GM19324 (cell line): ENCODE results near the gene UNC13C.
"Not testable (repeated sequence)": the region's sequence is repeated elsewhere in the genome, so short reads cannot be mapped to it uniquely, and the experiment has no call there.

Experiments
- ATAC-seq: cut with Tn5 transposase; IDR thresholded peaks from one replicate; pipeline ENCODE4 v1.9.1; 2021; ENCODE audit warnings: mild to moderate bottlenecking, moderate library complexity; ENCODE audit not compliant: unreplicated experiment, low FRiP score

The UNC13C gene

GRCh38 chr15:54410481-54410880, 432.2 kb downstream of the UNC13C start:
- no peak for ATAC-seq

DNA sequence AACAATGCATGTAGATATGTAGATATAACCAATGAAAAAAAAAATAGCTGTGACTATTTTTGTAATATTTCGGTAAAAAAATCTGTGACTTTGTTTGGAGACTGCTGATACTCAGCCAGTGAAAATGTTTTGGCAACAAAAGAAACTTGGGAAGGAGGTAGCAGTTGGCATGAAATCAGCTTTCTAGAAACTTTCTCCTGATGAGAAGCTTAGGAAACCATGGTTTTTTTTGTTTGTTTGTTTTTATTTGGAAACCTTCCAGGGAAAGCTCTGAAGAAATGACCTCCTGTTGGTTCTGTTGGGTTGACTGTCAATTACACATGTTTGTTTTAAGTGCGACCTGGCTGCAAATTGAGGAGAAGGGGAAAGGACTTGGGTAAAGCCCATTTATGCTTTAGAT, 445.9 kb downstream of the UNC13C start:
- no peak for ATAC-seq

DNA sequence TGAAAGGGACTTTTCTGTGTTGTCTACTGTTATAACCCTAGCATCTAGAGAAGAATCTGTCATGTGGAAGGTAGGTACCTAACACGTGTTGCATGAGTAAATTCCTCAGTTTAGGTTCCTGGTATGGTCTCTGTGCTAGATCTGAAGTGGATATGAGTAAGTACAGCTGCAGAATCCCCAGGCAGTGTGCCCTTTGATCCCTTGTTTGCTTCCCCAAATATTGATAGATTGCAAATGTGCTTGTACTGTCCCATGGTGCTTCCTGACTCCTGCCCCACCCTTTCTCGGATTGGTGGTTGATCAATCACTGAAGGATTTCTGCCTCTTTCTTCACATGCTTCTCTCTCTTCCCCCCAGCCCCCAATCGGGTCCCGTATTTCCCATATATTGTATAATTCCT, 450.4 kb downstream of the UNC13C start:
- ATAC-seq = no peak

DNA sequence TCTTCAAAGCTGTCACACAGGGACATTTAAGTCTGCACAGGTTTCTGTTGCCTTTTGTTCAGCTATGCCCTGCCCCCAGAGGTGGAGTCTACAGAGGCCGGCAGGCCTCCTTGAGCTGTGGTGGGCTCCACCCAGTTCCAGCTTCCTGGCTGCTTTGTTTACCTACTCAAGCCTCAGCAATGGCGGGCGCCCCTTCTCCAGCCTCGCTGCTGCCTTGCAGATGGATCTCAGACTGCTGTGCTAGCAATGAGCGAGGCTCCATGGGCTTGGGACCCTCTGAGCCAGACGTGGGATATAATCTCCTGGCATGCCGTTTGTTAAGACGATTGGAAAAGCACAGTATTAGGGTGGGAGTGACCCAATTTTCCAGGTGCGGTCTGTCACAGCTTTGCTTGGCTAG, 472.0 kb downstream of the UNC13C start:
- not testable (repeated sequence) for ATAC-seq

GRCh38 chr15:54456413-54456812, 478.2 kb downstream of the UNC13C start:
- ATAC-seq = no peak

DNA sequence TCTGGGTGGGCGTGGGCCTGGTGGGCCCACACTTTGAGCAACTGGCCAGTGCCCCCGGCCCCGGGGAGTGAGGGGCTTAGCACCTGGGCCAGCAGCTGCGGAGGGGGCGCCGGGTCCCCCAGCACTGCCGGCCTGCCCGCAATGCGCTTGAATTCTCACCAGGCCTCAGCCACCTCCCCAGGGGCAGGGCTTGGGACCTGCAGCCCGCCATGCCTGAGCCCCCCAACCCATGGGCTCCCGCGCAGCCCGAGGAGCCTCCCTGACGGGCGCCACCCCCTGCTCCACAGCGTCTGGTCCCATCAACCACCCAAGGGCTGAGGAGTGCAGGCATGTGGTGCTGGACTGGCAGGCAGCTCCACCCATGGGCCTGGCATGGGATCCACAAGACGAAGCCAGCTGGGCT, 484.3 kb downstream of the UNC13C start:
- ATAC-seq = no peak

DNA sequence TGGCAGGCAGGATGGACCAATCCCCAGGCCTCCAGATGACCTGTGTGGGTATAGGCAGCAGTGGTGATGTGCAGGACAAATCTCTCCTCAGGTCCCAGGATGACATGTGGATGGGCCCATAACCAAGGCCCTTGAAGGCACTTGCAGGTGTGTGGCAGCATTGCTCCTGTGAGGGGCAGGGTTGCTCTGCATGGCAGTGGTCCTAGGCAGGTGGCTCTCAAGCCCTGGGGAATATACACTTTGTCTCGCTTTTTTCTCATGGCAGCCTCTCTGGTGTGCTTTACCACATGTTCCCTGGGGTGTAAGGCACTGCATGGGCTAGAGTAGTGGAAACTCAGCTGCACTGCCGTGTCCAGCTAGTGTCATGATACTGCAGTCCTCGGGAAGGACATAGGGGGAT, 503.6 kb downstream of the UNC13C start:
- no peak for ATAC-seq

DNA sequence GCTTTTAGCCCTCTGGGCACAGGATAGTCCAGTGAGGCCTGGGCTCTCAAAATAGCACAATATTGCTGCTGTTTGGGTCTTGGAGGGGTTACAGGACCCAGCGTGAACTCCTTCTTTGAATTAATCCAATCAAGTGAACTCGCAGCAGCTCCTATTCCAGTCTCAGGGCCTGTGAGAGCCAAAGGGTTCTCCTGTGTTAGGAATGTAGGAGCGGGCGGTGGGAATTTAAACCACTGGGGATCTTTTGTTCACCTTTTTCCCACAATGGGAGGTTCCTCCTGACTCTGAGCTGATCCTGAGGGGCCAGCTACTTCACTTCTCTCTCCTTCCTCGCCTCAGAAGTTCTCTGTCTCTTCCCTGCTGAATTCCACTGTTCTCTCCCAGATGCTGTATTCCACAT, 504.0 kb downstream of the UNC13C start:
- ATAC-seq = no peak

GRCh38 chr15:54500330-54500729, 522.1 kb downstream of the UNC13C start:
- ATAC-seq = no peak

DNA sequence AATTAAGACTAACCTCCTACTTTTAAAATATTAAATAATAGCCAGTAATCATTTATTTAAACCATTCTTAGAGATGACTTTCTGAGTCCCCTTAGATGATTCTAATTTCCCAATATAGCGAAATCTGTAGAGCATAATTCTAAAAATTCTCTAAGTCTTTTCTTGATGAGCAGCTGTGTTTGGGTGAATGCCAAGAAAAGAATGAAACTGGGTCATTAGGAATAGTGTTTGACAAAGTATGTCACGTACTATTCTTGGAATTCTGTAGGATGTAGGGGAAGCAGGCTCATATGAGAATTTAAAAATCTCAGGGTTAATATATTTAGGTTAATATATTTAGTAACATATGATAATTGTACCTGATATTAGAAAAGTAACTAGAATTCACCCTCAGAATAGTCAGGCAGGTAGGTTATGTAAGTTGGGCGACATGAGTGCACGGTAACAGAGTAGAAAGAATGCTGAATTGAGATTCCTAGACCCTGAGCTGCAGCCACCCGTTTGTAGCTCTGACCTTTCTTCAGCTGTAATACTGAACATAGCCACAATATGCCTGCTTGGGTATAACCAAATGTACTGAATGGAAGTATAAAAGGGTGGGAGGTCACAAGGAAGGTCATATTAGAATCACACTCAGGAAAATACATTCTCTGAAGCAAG, 524.3 kb downstream of the UNC13C start:
- ATAC-seq = no peak

GRCh38 chr15:54504695-54505094, 526.5 kb downstream of the UNC13C start:
- ATAC-seq = no peak

DNA sequence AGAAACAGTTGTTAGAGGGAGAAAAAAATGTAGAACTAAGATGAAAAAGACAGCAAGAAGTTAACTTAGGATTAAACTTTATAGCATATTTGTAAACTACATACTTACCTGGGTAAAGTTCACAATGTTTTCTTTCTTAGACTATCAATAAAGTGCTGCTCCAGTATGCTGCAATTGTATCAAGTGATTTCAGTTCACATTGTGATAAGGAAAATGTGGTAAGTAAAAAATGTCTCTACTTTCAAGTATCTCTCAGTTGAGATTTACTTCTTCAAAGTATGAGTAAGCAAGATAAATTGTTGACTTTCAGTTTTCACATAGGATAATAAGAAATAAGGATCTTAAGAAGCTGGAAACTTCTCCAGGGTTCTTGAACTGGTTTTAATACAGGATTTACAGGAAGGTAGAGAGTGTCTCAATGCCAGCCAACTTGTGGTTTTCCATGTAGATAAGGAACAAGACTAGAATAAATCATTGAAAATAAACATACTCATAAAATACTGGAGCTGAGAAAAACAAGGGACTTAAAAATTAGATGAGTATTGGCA, 528.8 kb downstream of the UNC13C start:
- ATAC-seq = no peak

- no peak for ATAC-seq
Observed at GRCh38 chr15:54514601-54515000, 536.4 kb downstream of the UNC13C start.

DNA sequence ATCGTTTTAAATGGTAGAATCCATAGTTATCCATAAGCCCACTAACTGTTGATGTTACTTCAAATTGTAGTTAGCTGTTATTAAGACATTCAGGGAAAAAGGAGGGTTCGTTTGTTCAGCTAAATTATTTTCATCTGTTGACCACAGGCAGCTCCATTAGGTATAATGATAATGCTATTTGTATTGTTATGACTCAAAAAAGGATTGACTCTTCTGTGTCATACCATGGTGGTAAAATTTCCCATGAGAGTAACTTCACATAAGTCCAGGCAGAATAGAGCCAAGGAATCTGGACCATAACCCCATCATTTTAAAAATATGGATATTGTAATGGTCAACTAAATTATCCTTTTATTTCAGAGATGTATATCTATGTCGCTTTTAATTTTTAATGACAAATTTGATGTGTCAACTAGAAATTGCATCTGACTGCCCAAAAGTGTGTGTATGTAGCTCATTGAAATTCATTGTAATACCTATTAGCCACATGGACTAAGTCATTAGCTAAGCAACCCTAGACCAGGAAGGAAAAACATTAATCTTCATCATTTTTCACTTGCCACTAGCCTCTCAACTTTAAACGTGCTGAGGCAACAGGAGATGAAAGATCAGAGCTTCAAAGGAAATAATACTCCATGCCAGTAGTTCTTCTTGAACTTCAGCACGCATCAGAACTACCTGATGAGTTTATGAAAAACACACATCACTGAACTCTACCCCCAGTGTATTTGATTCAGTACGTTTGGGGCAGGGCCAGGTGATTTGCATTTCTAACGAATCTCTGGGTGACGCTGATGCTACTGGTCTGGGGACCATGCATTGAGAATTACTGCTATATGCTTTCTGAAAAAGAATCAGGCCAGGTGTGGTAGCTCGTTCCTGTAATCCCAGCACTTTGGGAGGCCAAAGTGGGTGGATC, 537.7 kb downstream of the UNC13C start:
- no peak for ATAC-seq

- no peak for ATAC-seq
Observed at GRCh38 chr15:54517366-54517765, 539.1 kb downstream of the UNC13C start.

DNA sequence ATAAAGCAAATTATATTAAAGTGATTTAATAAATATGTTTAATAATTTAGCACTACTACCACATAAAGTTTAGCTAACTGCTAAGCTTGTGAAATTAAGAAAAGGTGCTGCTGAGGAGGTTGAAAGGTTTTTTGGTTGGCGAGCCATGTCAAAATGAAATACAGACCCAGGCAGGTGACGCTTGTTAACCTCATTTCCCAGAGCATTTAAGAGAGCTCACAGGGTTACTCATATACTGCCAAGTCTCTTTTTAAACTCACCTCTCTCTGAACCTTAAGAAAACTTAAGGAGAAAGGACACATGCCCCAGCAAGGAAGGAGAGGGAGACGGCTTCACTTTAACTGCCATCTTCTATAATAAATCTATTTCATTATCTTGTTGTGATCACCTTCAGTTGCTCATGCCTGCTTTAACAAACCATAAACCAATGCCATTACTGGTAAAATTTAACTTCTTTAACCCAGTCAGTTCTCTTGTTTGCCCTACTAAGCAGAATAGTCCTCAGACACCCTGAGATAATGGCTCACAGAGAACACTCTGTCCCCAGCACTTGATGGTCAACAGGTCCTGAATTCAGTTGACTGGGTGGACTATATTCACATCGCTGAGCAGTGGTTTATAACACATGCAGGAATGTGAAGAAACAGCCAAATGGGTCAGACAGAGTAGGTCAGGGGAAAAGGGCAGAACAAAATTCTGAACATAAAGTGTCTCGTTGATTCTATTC, 540.1 kb downstream of the UNC13C start:
- no peak for ATAC-seq

- ATAC-seq = no peak
Observed at GRCh38 chr15:54519577-54519976, 541.3 kb downstream of the UNC13C start.

DNA sequence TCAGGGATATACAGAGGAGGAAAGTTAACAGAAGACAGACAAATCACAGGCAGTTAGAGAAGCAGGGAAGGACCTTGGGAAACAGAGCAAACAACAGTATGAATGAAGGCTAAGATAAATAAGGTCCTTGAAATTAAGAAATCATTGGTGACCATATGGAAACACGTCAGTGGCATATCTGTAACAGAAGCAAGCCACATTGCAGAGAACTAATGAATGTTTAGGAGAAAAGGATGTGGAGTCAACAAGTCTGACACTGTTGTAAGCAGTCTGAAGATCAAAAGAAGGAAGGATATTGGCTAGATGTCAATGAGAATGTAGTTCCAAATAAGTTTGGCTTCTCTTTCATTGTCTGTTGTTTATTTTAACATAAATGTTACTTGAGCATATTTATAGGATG, 542.4 kb downstream of the UNC13C start:
- ATAC-seq = no peak

GRCh38 chr15:54521206-54521605, 543.0 kb downstream of the UNC13C start:
- ATAC-seq = no peak

DNA sequence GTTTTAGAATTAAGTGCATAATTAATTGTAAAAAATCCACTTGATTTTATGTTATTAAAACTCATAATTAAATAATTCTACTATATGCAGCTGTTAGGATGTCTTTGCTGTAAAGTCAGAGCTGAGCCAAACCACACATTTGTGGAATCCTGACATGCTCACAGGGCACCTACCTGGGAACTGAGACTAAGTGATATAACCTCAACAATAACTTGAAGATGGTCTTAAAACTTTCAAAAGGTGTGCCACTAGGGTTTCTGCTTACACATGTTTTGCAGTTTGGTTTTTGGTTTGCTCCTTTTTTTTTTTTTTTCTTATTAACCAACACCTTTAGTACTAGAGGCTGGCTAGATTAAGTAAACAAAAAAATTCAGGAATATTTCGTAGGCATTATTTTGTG, 549.8 kb downstream of the UNC13C start:
- ATAC-seq = no peak

DNA sequence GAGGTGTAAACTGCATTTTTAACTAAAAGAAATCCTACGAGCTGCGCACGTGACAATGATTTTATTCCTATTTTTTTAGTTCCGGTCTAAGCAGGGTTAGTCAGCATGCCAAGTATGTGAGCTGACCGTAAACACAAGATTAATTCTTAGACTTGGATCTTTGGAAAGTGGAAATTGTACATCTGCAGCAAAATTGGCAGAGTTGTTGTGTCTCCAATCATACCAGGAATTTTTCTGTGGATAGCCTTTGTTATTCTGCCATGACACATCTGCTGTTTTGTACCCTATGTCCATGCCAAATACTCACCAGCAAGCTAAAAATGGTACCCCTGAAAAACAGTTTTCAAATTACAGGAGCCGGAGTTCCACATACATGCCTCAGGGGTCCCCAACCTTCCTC, 562.5 kb downstream of the UNC13C start:
- no peak for ATAC-seq
